Urothelium cell line (cell line): ENCODE data around the gene GPR161.

Experiments
- DNase-seq: peaks from one replicate; pipeline ENCODE4 v3.0.0; 2011; ENCODE audit warnings: low spot score, mixed read lengths
- FAIRE-seq: peaks from 2 replicates; lab custom pipeline; 2011; peaks lifted over from hg19 to GRCh38; lab: Jason Lieb, UNC

The GPR161 gene

GRCh38 chr1:168150283-168150682 is 13.6 kb upstream of the GPR161 start:
- FAIRE-seq, result no peak
- no peak for DNase-seq

GRCh38 chr1:168148916-168149315 is 12.2 kb upstream of the GPR161 start:
- FAIRE-seq (no peak), DNase-seq (no peak)

GRCh38 chr1:168146626-168147025 is 9.9 kb upstream of the GPR161 start:
- DNase-seq (no peak), FAIRE-seq (no peak)

- FAIRE-seq, result no peak
Observed at GRCh38 chr1:168146160-168146539, 9.4 kb upstream of the GPR161 start.

GRCh38 chr1:168145184-168146159 is 8.7 kb upstream of the GPR161 start:
- FAIRE-seq (no peak), DNase-seq (peak; percentile 92)

More at GRCh38 chr1:168146160-168146539, 9.4 kb upstream of the GPR161 start:
- DNase-seq, result no peak

- DNase-seq (no peak), FAIRE-seq (no peak)
Observed at GRCh38 chr1:168141871-168142385, 5.2 kb upstream of the GPR161 start.

GRCh38 chr1:168139070-168139469 is 2.3 kb upstream of the GPR161 start:
- FAIRE-seq (no peak), DNase-seq (no peak)

GRCh38 chr1:168138134-168138533 is 1.4 kb upstream of the GPR161 start:
- FAIRE-seq, result no peak

GRCh38 chr1:168137515-168137821 is 738 bp upstream of the GPR161 start:
- DNase-seq (no peak), FAIRE-seq (no peak)

More at GRCh38 chr1:168138134-168138533, 1.4 kb upstream of the GPR161 start:
- no peak for DNase-seq

GRCh38 chr1:168135921-168136708 is 615 bp downstream of the GPR161 start:
- no peak for FAIRE-seq
- peak; percentile 36 for DNase-seq

- FAIRE-seq, result no peak
- DNase-seq, result no peak
Observed at GRCh38 chr1:168135116-168135920, 1.4 kb downstream of the GPR161 start.

GRCh38 chr1:168134642-168135041 is 2.1 kb downstream of the GPR161 start:
- FAIRE-seq, result no peak
- no peak for DNase-seq

- DNase-seq (no peak), FAIRE-seq (no peak)
Observed at GRCh38 chr1:168134132-168134531, 2.6 kb downstream of the GPR161 start.

- no peak for DNase-seq
- FAIRE-seq, result peak; percentile 5
Observed at GRCh38 chr1:168129933-168130332, 6.8 kb downstream of the GPR161 start.

GRCh38 chr1:168127503-168127902 is 9.2 kb downstream of the GPR161 start:
- no peak for FAIRE-seq
- no peak for DNase-seq

GRCh38 chr1:168125051-168125450 is 11.7 kb downstream of the GPR161 start:
- no peak for FAIRE-seq
- no peak for DNase-seq

GRCh38 chr1:168121401-168122011 is 15.2 kb downstream of the GPR161 start:
- DNase-seq, result no peak
- FAIRE-seq, result no peak

GRCh38 chr1:168119750-168120149 is 17.0 kb downstream of the GPR161 start:
- FAIRE-seq, result no peak
- no peak for DNase-seq

GRCh38 chr1:168116327-168116799 is 20.4 kb downstream of the GPR161 start:
- no peak for DNase-seq
- no peak for FAIRE-seq

- FAIRE-seq (no peak), DNase-seq (no peak)
Observed at GRCh38 chr1:168114845-168115244, 21.9 kb downstream of the GPR161 start.
